Keratinocyte (primary cell): Measurements from ENCODE around the gene TUBB4B. TPM values are rescaled to one million over a fixed set of nuclear protein-coding genes. Genes with fewer than 3 reads are reported as not detected.

Experiments used
- DNase-seq: peaks from one replicate; pipeline ENCODE4 v3.0.0-alpha.2; 2011; ENCODE audit warnings: low read depth, missing footprints, low spot score
- FAIRE-seq: peaks from 2 replicates; lab custom pipeline; 2011; peaks lifted over from hg19 to GRCh38; lab: Jason Lieb, UNC
- H2AFZ ChIP-seq: 2 replicates; pipeline ENCODE4 v1.6.0; 2012; ENCODE audit warnings: low read length, control low read depth, inconsistent platforms; ENCODE audit not compliant: control insufficient read depth
- H3K27ac ChIP-seq: 2 replicates; pipeline ENCODE4 v1.5.1; 2011; ENCODE audit warnings: low read length; ENCODE audit not compliant: control insufficient read depth, insufficient read depth
- H3K27me3 ChIP-seq: 3 replicates; pipeline ENCODE4 v1.6.0; 2011; ENCODE audit warnings: low read length; ENCODE audit not compliant: control insufficient read depth, insufficient read depth; ENCODE audit errors: extremely low read depth
- H3K36me3 ChIP-seq, 2 experiments: 2 replicates in 1 of 2; 3 replicates in 1 of 2; pipeline ENCODE4 v1.5.1; 2011; ENCODE audit warnings: low read length in 2 of 2, mild to moderate bottlenecking in 1 of 2; ENCODE audit not compliant: control insufficient read depth in 2 of 2, insufficient read depth in 2 of 2; ENCODE audit errors: extremely low read depth in 1 of 2
- H3K4me1 ChIP-seq: 3 replicates; pipeline ENCODE4 v1.5.1; 2011; ENCODE audit warnings: low read length; ENCODE audit not compliant: control insufficient read depth, insufficient read depth; ENCODE audit errors: extremely low read depth
- H3K4me2 ChIP-seq: 3 replicates; pipeline ENCODE4 v1.6.0; 2011; ENCODE audit warnings: low read depth, low read length; ENCODE audit not compliant: control insufficient read depth, insufficient read depth; ENCODE audit errors: extremely low read depth
- H3K4me3 ChIP-seq, 3 experiments: fragments of 200-600 bp in 1 of 3; sonication (generic) in 1 of 3; 2 replicates in 2 of 3; 3 replicates in 1 of 3; pipeline ENCODE4 v1.5.1; 2011 to 2016; ENCODE audit warnings: low read length in 3 of 3, mild to moderate bottlenecking in 3 of 3, control low read depth in 2 of 3, inconsistent platforms in 1 of 3, low read depth in 1 of 3, mixed read lengths in 1 of 3, mixed run types in 1 of 3, moderate library complexity in 1 of 3; ENCODE audit not compliant: control insufficient read depth in 2 of 3, insufficient read depth in 2 of 3; ENCODE audit errors: extremely low read depth in 1 of 3
- H3K79me2 ChIP-seq: 2 replicates; pipeline ENCODE4 v1.6.0; 2012; ENCODE audit warnings: low read length; ENCODE audit not compliant: control insufficient read depth, insufficient read depth
- H3K9ac ChIP-seq: 3 replicates; pipeline ENCODE4 v1.6.0; 2011; ENCODE audit warnings: low read length; ENCODE audit not compliant: control insufficient read depth, insufficient read depth; ENCODE audit errors: extremely low read depth
- H3K9me1 ChIP-seq: 3 replicates; pipeline ENCODE4 v1.6.0; 2011; ENCODE audit warnings: low read length; ENCODE audit not compliant: control insufficient read depth, insufficient read depth; ENCODE audit errors: extremely low read depth
- H3K9me3 ChIP-seq: 2 replicates; pipeline ENCODE4 v1.5.1; 2012; ENCODE audit warnings: low read depth, low read length; ENCODE audit not compliant: control insufficient read depth
- H4K20me1 ChIP-seq: 3 replicates; pipeline ENCODE4 v1.6.0; 2011; ENCODE audit warnings: low read length; ENCODE audit not compliant: control insufficient read depth, insufficient read depth; ENCODE audit errors: extremely low read depth
- CTCF ChIP-seq, 3 experiments: IDR thresholded peaks in 1 of 3; conservative IDR thresholded peaks in 1 of 3; optimal IDR thresholded peaks in 1 of 3; 2 replicates in 2 of 3; 3 replicates in 1 of 3; pipeline versions ENCODE3 to v1.5.1; 2011; ENCODE audit warnings: low read length in 3 of 3, mild to moderate bottlenecking in 3 of 3, moderate library complexity in 2 of 3, control low read depth in 1 of 3, inconsistent platforms in 1 of 3; ENCODE audit not compliant: insufficient read depth in 2 of 3; ENCODE audit errors: extremely low read depth in 1 of 3
- EZH2 ChIP-seq: IDR thresholded peaks from one replicate; pipeline ENCODE4 v1.6.1; 2012; ENCODE audit warnings: inconsistent platforms, mild to moderate bottlenecking, low read length, moderate library complexity
- dilution Hi-C: fragments of 300-500 bp; cut with MboI; formaldehyde crosslinking; loops from one replicate; pipeline ENCODE4 v1.7.0; 2020; ENCODE audit warnings: low sequenced_read_pairs; ENCODE audit not compliant: extremely low pct_ligation_motif_present
- polyA plus RNA-seq, 5 experiments: library from polyadenylated mRNA; depleted of rRNA in 3 of 5; stranded (reverse) in 3 of 5; stranded (forward) in 1 of 5; unstranded in 1 of 5; fragments of >200 nt; gene quantifications; 1 replicate in 1 of 5; 2 replicates in 3 of 5; 3 replicates in 1 of 5; pipeline versions ENCODE4 v1.2.1 to v1.2.3, GENCODE V29; 2011 to 2012; ENCODE audit warnings: missing spikeins in 2 of 5, low read depth in 1 of 5, low replicate concordance in 1 of 5

Gene TUBB4B
- polyA plus RNA-seq, 1 donor (not counting 4 experiments of a cell fraction or from before 2014, with no cell fraction given), result 440 TPM

- H3K79me2 ChIP-seq, result peaks cover 4% of the 10 kb centered on the region
- no peak overlapping the region for H2AFZ ChIP-seq
- H3K27me3 ChIP-seq, result no peaks in the 10 kb centered on the region
- no peak overlapping the region for H3K9ac ChIP-seq
- no peaks in the 10 kb centered on the region for H3K9me3 ChIP-seq
- FAIRE-seq (no peak), DNase-seq (no peak)
- H4K20me1 ChIP-seq, result peaks cover 12% of the 10 kb centered on the region
- dilution Hi-C loops, result no loop called here
- H3K36me3 ChIP-seq, result peaks cover 27 to 33% of the 10 kb centered on the region in 2 experiments
- H3K4me3 ChIP-seq, result no peak overlapping the region
- no peak overlapping the region for H3K4me2 ChIP-seq
- TF ChIP-seq CTCF (optimal IDR thresholded peaks at IDR 0.05 in 1 of 3, IDR thresholded peaks at IDR 0.05 in 1 of 3, conservative IDR thresholded peaks at IDR 0.05 in 1 of 3; ENCODE audit: extremely low read depth in 1 of 3, insufficient read depth in 2 of 3, low read length in 3 of 3) (no peak), EZH2 (no peak)
- H3K9me1 ChIP-seq, result no peaks in the 10 kb centered on the region
- peaks cover 19% of the 10 kb centered on the region for H3K4me1 ChIP-seq
- no peak overlapping the region for H3K27ac ChIP-seq
These were observed 30.0 kb downstream of the TUBB4B start for GRCh38 chr9:137270929-137271695.

- peaks cover 12% of the 10 kb centered on the region for H4K20me1 ChIP-seq
- no peak overlapping the region for H2AFZ ChIP-seq
- H3K4me1 ChIP-seq, result peaks cover 19% of the 10 kb centered on the region
- no peaks in the 10 kb centered on the region for H3K9me1 ChIP-seq
- H3K4me2 ChIP-seq, result no peak overlapping the region
- H3K79me2 ChIP-seq, result peaks cover 4% of the 10 kb centered on the region
- no peaks in the 10 kb centered on the region for H3K27me3 ChIP-seq
- H3K27ac ChIP-seq, result no peak overlapping the region
- no peak overlapping the region for H3K4me3 ChIP-seq
- H3K9ac ChIP-seq, result no peak overlapping the region
- TF ChIP-seq EZH2 (no peak), CTCF (optimal IDR thresholded peaks at IDR 0.05 in 1 of 3, IDR thresholded peaks at IDR 0.05 in 1 of 3, conservative IDR thresholded peaks at IDR 0.05 in 1 of 3; ENCODE audit: extremely low read depth in 1 of 3, insufficient read depth in 2 of 3, low read length in 3 of 3) (no peak)
- dilution Hi-C loops, result no loop called here
- H3K9me3 ChIP-seq, result no peaks in the 10 kb centered on the region
- peaks cover 23 to 28% of the 10 kb centered on the region in 2 experiments for H3K36me3 ChIP-seq
- FAIRE-seq, result no peak
- no peak for DNase-seq
These were observed 30.6 kb downstream of the TUBB4B start for GRCh38 chr9:137271696-137272076.
